Trophoblast cell (in vitro differentiated cells and primary cell): ENCODE results near the gene LRP1B.

ENCODE experiments used
- DNase-seq, 2 donors: peaks; one replicate each; pipeline ENCODE4 v3.0.0-alpha.2; 2016
- H2AFZ ChIP-seq: 2 replicates; pipeline ENCODE4 v1.6.1; 2013; ENCODE audit warnings: low read length, moderate library complexity, mild to moderate bottlenecking; ENCODE audit not compliant: insufficient read depth, poor library complexity
- H2AK5ac ChIP-seq: 2 replicates; pipeline ENCODE4 v1.6.1; 2013; ENCODE audit warnings: mild to moderate bottlenecking, low read length
- H2BK120ac ChIP-seq: 2 replicates; pipeline ENCODE4 v1.6.1; 2013; ENCODE audit warnings: low read length, mild to moderate bottlenecking, moderate library complexity; ENCODE audit not compliant: insufficient read depth, poor library complexity
- H2BK12ac ChIP-seq: 2 replicates; pipeline ENCODE4 v1.6.1; 2013; ENCODE audit warnings: mild to moderate bottlenecking, low read length, moderate library complexity
- H2BK5ac ChIP-seq: 2 replicates; pipeline ENCODE4 v1.6.1; 2013; ENCODE audit warnings: low read length, low read depth, moderate library complexity, mild to moderate bottlenecking; ENCODE audit not compliant: poor library complexity
- H3K14ac ChIP-seq: 2 replicates; pipeline ENCODE4 v1.6.1; 2013; ENCODE audit warnings: mild to moderate bottlenecking, low read length
- H3K18ac ChIP-seq: 2 replicates; pipeline ENCODE4 v1.6.1; 2013; ENCODE audit warnings: mild to moderate bottlenecking, low read length
- H3K23ac ChIP-seq: 2 replicates; pipeline ENCODE4 v1.6.1; 2013; ENCODE audit warnings: low read length
- H3K27ac ChIP-seq: 2 replicates; pipeline ENCODE4 v1.5.1; 2013; ENCODE audit warnings: low read depth, mild to moderate bottlenecking, inconsistent platforms, low read length, moderate library complexity
- H3K27me3 ChIP-seq: 2 replicates; pipeline ENCODE4 v1.6.1; 2013; ENCODE audit warnings: inconsistent platforms, mild to moderate bottlenecking, low read length, moderate library complexity; ENCODE audit not compliant: insufficient read depth
- H3K36me3 ChIP-seq, 2 experiments: 1 replicate in 1 of 2; 2 replicates in 1 of 2; pipeline ENCODE4 v1.6.1; 2013; ENCODE audit warnings: low read length in 2 of 2, mild to moderate bottlenecking in 2 of 2, moderate library complexity in 1 of 2; ENCODE audit not compliant: insufficient read depth in 2 of 2, control insufficient read depth in 1 of 2
- H3K4ac ChIP-seq: 2 replicates; pipeline ENCODE4 v1.6.1; 2013; ENCODE audit warnings: low read depth, mild to moderate bottlenecking, low read length, moderate library complexity
- H3K4me1 ChIP-seq, 2 experiments: 1 replicate in 1 of 2; 2 replicates in 1 of 2; pipeline ENCODE4 v1.6.1; 2013; ENCODE audit warnings: low read length in 2 of 2, mild to moderate bottlenecking in 2 of 2, moderate library complexity in 1 of 2; ENCODE audit not compliant: insufficient read depth in 2 of 2, control insufficient read depth in 1 of 2
- H3K4me2 ChIP-seq: 2 replicates; pipeline ENCODE4 v1.6.1; 2013; ENCODE audit warnings: inconsistent platforms, mild to moderate bottlenecking, low read length, moderate library complexity
- H3K4me3 ChIP-seq: 2 replicates; pipeline ENCODE4 v1.5.1; 2013; ENCODE audit warnings: mild to moderate bottlenecking, low read depth, low read length, inconsistent platforms
- H3K79me1 ChIP-seq: one replicate; pipeline ENCODE4 v1.6.1; 2013; ENCODE audit warnings: low read length
- H3K79me2 ChIP-seq: 2 replicates; pipeline ENCODE4 v1.6.1; 2013; ENCODE audit warnings: low read length, mild to moderate bottlenecking; ENCODE audit not compliant: control insufficient read depth, insufficient read depth, poor library complexity
- H3K9ac ChIP-seq: 2 replicates; pipeline ENCODE4 v1.6.1; 2013; ENCODE audit warnings: mild to moderate bottlenecking, low read length
- H3K9me3 ChIP-seq: 2 replicates; pipeline ENCODE4 v1.6.1; 2013; ENCODE audit warnings: low read depth, mild to moderate bottlenecking, control low read depth, inconsistent platforms, low read length; ENCODE audit not compliant: insufficient read depth
- H4K12ac ChIP-seq: 2 replicates; pipeline ENCODE4 v1.6.1; 2013; ENCODE audit warnings: low read depth, mild to moderate bottlenecking, low read length, moderate library complexity
- H4K8ac ChIP-seq: 2 replicates; pipeline ENCODE4 v1.6.1; 2013; ENCODE audit warnings: low read depth, mild to moderate bottlenecking, low read length, moderate library complexity
- H4K91ac ChIP-seq: one replicate; pipeline ENCODE4 v1.6.1; 2013; ENCODE audit warnings: low read depth, mild to moderate bottlenecking, low read length, moderate library complexity
- WGBS: extraction: QIAGEN DNeasy Blood & Tissue Kit; methylation state at CpG from one replicate; pipeline ENCODE4 v1.1.7; 2013; ENCODE audit warnings: missing lambda C conversion rate; ENCODE audit not compliant: insufficient read length, insufficient coverage; ENCODE audit errors: extremely low coverage; 5-methylcytosine and 5-hydroxymethylcytosine counted together

The LRP1B gene

DNA sequence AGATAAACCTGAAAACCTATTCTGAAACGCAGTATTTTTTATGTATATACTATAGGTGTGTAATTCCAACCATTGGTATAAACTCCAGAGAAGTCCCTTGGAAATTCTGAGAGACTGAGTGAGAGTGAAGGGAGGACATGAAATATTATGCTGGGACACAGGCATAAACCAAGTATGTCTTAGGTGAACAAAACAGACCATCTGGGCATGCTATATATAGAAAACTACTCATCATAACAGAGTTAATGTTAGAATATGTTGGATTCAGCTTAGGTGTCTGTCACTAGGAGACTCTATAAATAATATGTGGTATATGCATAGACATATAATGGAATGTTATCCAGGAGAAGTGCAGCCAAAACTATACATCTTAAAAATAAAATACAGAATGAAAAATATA, 282.6 kb downstream of the LRP1B start:
- H2BK5ac ChIP-seq: no peak overlapping the region
- H4K12ac ChIP-seq: no peak overlapping the region
- no peak overlapping the region for H3K4me3 ChIP-seq
- H3K14ac ChIP-seq: no peak overlapping the region
- no peak overlapping the region for H4K91ac ChIP-seq
- WGBS: no CpG with 5 or more reads among the region's 1 CpG
- no peak for DNase-seq
- H3K4me1 ChIP-seq: no peaks in the 10 kb centered on the region
- no peak overlapping the region for H3K18ac ChIP-seq
- H2AK5ac ChIP-seq: no peak overlapping the region
- H3K79me2 ChIP-seq: no peaks in the 10 kb centered on the region
- H3K36me3 ChIP-seq: no peaks in the 10 kb centered on the region
- H3K79me1 ChIP-seq: no peaks in the 10 kb centered on the region
- no peak overlapping the region for H2BK12ac ChIP-seq
- no peak overlapping the region for H3K9ac ChIP-seq
- no peak overlapping the region for H2BK120ac ChIP-seq
- no peak overlapping the region for H3K23ac ChIP-seq
- no peaks in the 10 kb centered on the region for H3K9me3 ChIP-seq
- no peaks in the 10 kb centered on the region for H3K27me3 ChIP-seq
- H4K8ac ChIP-seq: no peak overlapping the region
- no peak overlapping the region for H3K4ac ChIP-seq
- no peak overlapping the region for H3K4me2 ChIP-seq
- no peak overlapping the region for H3K27ac ChIP-seq
- H2AFZ ChIP-seq: no peak overlapping the region

DNA sequence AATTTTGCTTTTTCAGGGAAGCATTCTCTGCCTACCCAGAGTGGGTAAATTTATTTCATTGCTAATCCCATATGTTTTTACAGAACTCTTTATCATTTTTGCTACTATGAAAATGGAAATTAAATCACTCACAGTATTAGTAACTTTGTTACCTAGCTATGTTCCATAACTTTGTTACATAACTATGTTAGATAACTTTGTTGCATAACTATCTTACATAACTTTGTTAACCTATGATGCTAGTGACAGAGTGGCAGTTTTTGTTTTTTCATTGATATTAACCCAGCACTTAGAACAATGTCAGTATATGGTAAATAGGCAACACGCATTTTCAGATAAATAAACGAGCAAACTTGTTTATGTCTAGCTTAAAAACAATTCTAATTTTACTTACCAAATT, 286.6 kb downstream of the LRP1B start:
- Histone ChIP-seq H3K27me3 (no peaks in the 10 kb centered on the region), H3K4me3 (no peak overlapping the region), H3K14ac (no peak overlapping the region), H4K91ac (no peak overlapping the region), H3K79me1 (no peaks in the 10 kb centered on the region), H3K9me3 (no peaks in the 10 kb centered on the region), H2AK5ac (no peak overlapping the region), H3K27ac (no peak overlapping the region), H3K18ac (no peak overlapping the region), H2BK5ac (no peak overlapping the region), H2BK12ac (no peak overlapping the region), H2AFZ (no peak overlapping the region), H3K36me3 (no peaks in the 10 kb centered on the region), H4K12ac (no peak overlapping the region), H3K4ac (no peak overlapping the region), H3K23ac (no peak overlapping the region), H3K9ac (no peak overlapping the region), H2BK120ac (no peak overlapping the region), H3K79me2 (no peaks in the 10 kb centered on the region), H4K8ac (no peak overlapping the region), H3K4me1 (no peaks in the 10 kb centered on the region), H3K4me2 (no peak overlapping the region)
- no CpG with 5 or more reads among the region's 2 CpGs for WGBS
- no peak for DNase-seq

DNA sequence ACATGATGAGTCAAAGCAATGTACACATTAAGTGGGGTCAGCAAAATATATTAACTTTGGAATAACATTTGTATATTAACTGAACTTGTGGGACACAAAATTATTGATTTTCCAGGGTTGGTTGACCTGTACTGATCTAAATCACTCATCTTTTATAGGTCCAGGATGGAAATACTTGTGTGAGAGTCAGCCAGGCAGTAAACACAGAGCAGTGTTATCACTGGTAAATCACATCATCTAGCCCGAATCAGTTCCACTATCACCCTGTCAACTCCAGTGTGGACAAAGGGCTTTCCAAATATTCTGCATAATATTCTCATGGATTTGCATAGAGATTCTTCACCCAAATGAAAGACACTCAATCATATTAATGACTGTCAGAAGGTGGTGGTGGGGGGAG, 295.7 kb downstream of the LRP1B start:
- H3K27ac ChIP-seq: no peak overlapping the region
- H3K18ac ChIP-seq: no peak overlapping the region
- no peak overlapping the region for H3K14ac ChIP-seq
- H3K27me3 ChIP-seq: no peaks in the 10 kb centered on the region
- H3K4me1 ChIP-seq: no peaks in the 10 kb centered on the region
- no peaks in the 10 kb centered on the region for H3K36me3 ChIP-seq
- H2BK120ac ChIP-seq: no peak overlapping the region
- H3K4me3 ChIP-seq: no peak overlapping the region
- H2AFZ ChIP-seq: no peak overlapping the region
- H2AK5ac ChIP-seq: no peak overlapping the region
- H3K23ac ChIP-seq: no peak overlapping the region
- no peak overlapping the region for H4K12ac ChIP-seq
- no peak overlapping the region for H4K8ac ChIP-seq
- no peak for DNase-seq
- H3K79me1 ChIP-seq: no peaks in the 10 kb centered on the region
- H3K79me2 ChIP-seq: no peaks in the 10 kb centered on the region
- no peak overlapping the region for H3K4me2 ChIP-seq
- WGBS: no CpG with 5 or more reads among the region's 1 CpG
- no peak overlapping the region for H2BK12ac ChIP-seq
- no peak overlapping the region for H3K9ac ChIP-seq
- no peak overlapping the region for H4K91ac ChIP-seq
- H3K4ac ChIP-seq: no peak overlapping the region
- no peak overlapping the region for H2BK5ac ChIP-seq
- H3K9me3 ChIP-seq: no peaks in the 10 kb centered on the region

DNA sequence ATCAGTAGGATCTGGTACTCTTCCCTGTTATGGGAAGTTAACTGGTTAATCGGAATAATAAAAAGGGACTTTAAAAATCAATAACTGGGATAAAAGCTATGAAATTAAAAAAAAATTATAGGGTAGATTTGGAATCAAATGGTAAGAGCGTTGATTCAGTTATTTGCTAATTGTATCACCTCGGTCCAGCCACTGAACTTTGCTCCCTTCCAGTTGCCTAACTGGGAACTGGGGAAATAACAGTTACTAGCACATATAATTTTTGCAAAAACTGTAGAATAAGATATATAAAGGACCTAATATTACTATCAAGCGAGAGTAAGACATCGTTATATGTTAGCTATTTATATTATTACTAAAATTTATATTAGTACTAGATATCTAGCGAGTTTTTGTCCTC, 302.1 kb downstream of the LRP1B start:
- H3K9me3 ChIP-seq: no peaks in the 10 kb centered on the region
- H3K9ac ChIP-seq: no peak overlapping the region
- no peak overlapping the region for H2BK5ac ChIP-seq
- WGBS: no CpG with 5 or more reads among the region's 6 CpGs
- H3K18ac ChIP-seq: no peak overlapping the region
- H3K23ac ChIP-seq: no peak overlapping the region
- no peak overlapping the region for H3K27ac ChIP-seq
- H3K4ac ChIP-seq: no peak overlapping the region
- H3K27me3 ChIP-seq: no peaks in the 10 kb centered on the region
- no peak overlapping the region for H4K91ac ChIP-seq
- DNase-seq: no peak
- H4K12ac ChIP-seq: no peak overlapping the region
- H2BK120ac ChIP-seq: no peak overlapping the region
- no peak overlapping the region for H3K14ac ChIP-seq
- H4K8ac ChIP-seq: no peak overlapping the region
- H3K79me1 ChIP-seq: no peaks in the 10 kb centered on the region
- H3K36me3 ChIP-seq: no peaks in the 10 kb centered on the region
- no peak overlapping the region for H2BK12ac ChIP-seq
- no peaks in the 10 kb centered on the region for H3K4me1 ChIP-seq
- H3K79me2 ChIP-seq: no peaks in the 10 kb centered on the region
- no peak overlapping the region for H3K4me3 ChIP-seq
- H3K4me2 ChIP-seq: no peak overlapping the region
- H2AFZ ChIP-seq: no peak overlapping the region
- H2AK5ac ChIP-seq: no peak overlapping the region
